CD14-positive monocyte (primary cell): ENCODE measurements around the gene PER2. TPM values are rescaled to one million over a fixed set of nuclear protein-coding genes. Genes with fewer than 3 reads are reported as not detected.

Experiments used
- DNase-seq, 3 donors: peaks; one replicate each; pipeline ENCODE4 v3.0.0-alpha.2; 2011 to 2022
- H2AFZ ChIP-seq: 2 replicates; pipeline ENCODE4 v1.6.0; 2012; ENCODE audit warnings: mild to moderate bottlenecking, low read depth, low read length, inconsistent platforms; ENCODE audit not compliant: insufficient read depth, poor library complexity, severe bottlenecking
- H3K27ac ChIP-seq, 2 donors: 1 replicate in 1 of 2; 2 replicates in 1 of 2; pipeline ENCODE4 v1.5.1; 2012 to 2013; ENCODE audit warnings: low read length in 2 of 2, control low read depth in 1 of 2, inconsistent platforms in 1 of 2, low read depth in 1 of 2, mild to moderate bottlenecking in 1 of 2
- H3K27me3 ChIP-seq, 2 donors: one replicate each; pipeline versions ENCODE4 v1.6.0 to v1.6.1; 2011 to 2013; ENCODE audit warnings: low read length in 2 of 2; ENCODE audit not compliant: control insufficient read depth in 2 of 2, insufficient read depth in 2 of 2
- H3K36me3 ChIP-seq, 2 donors: replicated peaks in 1 of 2; 1 replicate in 1 of 2; 2 replicates in 1 of 2; pipeline versions ENCODE4 v1.5.1 to v1.6.1; 2012 to 2013; ENCODE audit warnings: low read length in 2 of 2, control low read depth in 1 of 2, inconsistent platforms in 1 of 2, mild to moderate bottlenecking in 1 of 2; ENCODE audit not compliant: insufficient read depth in 2 of 2, control insufficient read depth in 1 of 2
- H3K4me1 ChIP-seq, 2 donors: 1 replicate in 1 of 2; 2 replicates in 1 of 2; pipeline versions ENCODE4 v1.5.1 to v1.6.1; 2012 to 2013; ENCODE audit warnings: low read length in 2 of 2, control low read depth in 1 of 2, inconsistent platforms in 1 of 2, mild to moderate bottlenecking in 1 of 2, moderate library complexity in 1 of 2; ENCODE audit not compliant: insufficient read depth in 2 of 2, control insufficient read depth in 1 of 2
- H3K4me2 ChIP-seq: replicated peaks from 2 replicates; pipeline ENCODE3; 2012; ENCODE audit warnings: low read length, moderate library complexity, mild to moderate bottlenecking; ENCODE audit not compliant: poor library complexity, severe bottlenecking; ENCODE audit errors: extremely low read depth
- H3K4me3 ChIP-seq, 3 experiments: fragments of 200-600 bp in 1 of 3; sonication (generic) in 1 of 3; replicated peaks in 1 of 3; 1 replicate in 2 of 3; 2 replicates in 1 of 3; pipeline ENCODE4 v1.5.1; 2011 to 2013; ENCODE audit warnings: low read length in 3 of 3, mild to moderate bottlenecking in 3 of 3, control low read depth in 2 of 3, low read depth in 2 of 3, inconsistent platforms in 1 of 3, moderate library complexity in 1 of 3
- H3K79me2 ChIP-seq: 2 replicates; pipeline ENCODE4 v1.6.0; 2012; ENCODE audit warnings: mild to moderate bottlenecking, control low read depth, inconsistent platforms, low read length, moderate library complexity; ENCODE audit not compliant: insufficient read depth
- H3K9ac ChIP-seq: 2 replicates; pipeline ENCODE4 v1.6.0; 2017; ENCODE audit warnings: low read length, mild to moderate bottlenecking; ENCODE audit not compliant: insufficient read depth, poor library complexity, severe bottlenecking
- H3K9me3 ChIP-seq, 2 donors: replicated peaks in 1 of 2; 1 replicate in 1 of 2; 2 replicates in 1 of 2; pipeline versions ENCODE4 v1.5.1 to v1.6.1; 2012 to 2013; ENCODE audit warnings: low read length in 2 of 2, control low read depth in 1 of 2; ENCODE audit not compliant: control insufficient read depth in 1 of 2, insufficient read depth in 1 of 2
- H4K20me1 ChIP-seq: 2 replicates; pipeline ENCODE4 v1.6.0; 2012; ENCODE audit warnings: mild to moderate bottlenecking, low read length, control low read depth, moderate library complexity; ENCODE audit not compliant: insufficient read depth
- H3K27ac Mint-ChIP-seq, 7 donors: one replicate each; pipeline ENCODE4 v1.8.0; 2020; ENCODE audit warnings: mild to moderate bottlenecking in 7 of 7, mixed read lengths in 7 of 7, moderate library complexity in 6 of 7, inconsistent platforms in 2 of 7
- H3K27me3 Mint-ChIP-seq, 3 donors: one replicate each; pipeline ENCODE4 v1.8.0; 2021 to 2022; ENCODE audit warnings: low read depth in 3 of 3, mild to moderate bottlenecking in 3 of 3, mixed read lengths in 3 of 3, moderate library complexity in 3 of 3, inconsistent platforms in 1 of 3
- H3K36me3 Mint-ChIP-seq, 2 donors: one replicate each; pipeline ENCODE4 v1.8.0; 2020; ENCODE audit warnings: mixed read lengths in 2 of 2, inconsistent platforms in 1 of 2, mild to moderate bottlenecking in 1 of 2
- H3K4me1 Mint-ChIP-seq: one replicate; pipeline ENCODE4 v1.8.0; 2020; ENCODE audit warnings: mild to moderate bottlenecking, mixed read lengths
- H3K4me3 Mint-ChIP-seq, 2 donors: one replicate each; pipeline ENCODE4 v1.8.0; 2020; ENCODE audit warnings: mild to moderate bottlenecking in 2 of 2, mixed read lengths in 2 of 2, moderate library complexity in 1 of 2
- H3K9me3 Mint-ChIP-seq, 7 donors: one replicate each; pipeline ENCODE4 v1.8.0; 2020 to 2022; ENCODE audit warnings: mixed read lengths in 7 of 7, mild to moderate bottlenecking in 6 of 7, moderate library complexity in 6 of 7, inconsistent platforms in 2 of 7
- WGBS: methylation state at CpG from one replicate; pipeline ENCODE4 v1.1.5; 2013; ENCODE audit warnings: missing lambda C conversion rate; ENCODE audit not compliant: insufficient coverage; 5-methylcytosine and 5-hydroxymethylcytosine counted together
- intact Hi-C, 2 donors: fragments of 100-400 bp; cut with micrococcal nuclease; formaldehyde crosslinking; loops; one replicate each; pipeline versions ENCODE4 v1.15.0 to v1.15.1; 2023
- polyA plus RNA-seq, 3 donors: library from polyadenylated mRNA; depleted of rRNA in 1 of 3; unstranded in 2 of 3; stranded (reverse) in 1 of 3; fragments of 300-500 nt in 2 of 3; fragments of >200 nt in 1 of 3; fragmentation: Illumina TruSeq in 2 of 3; gene quantifications; 1 replicate in 2 of 3; 2 replicates in 1 of 3; pipeline ENCODE4 v1.2.3, GENCODE V29; 2012 to 2021
- TF ChIP-seq, protein P1 (sequence below): fragments of 200-600 bp; IDR thresholded peaks from one replicate; pipeline ENCODE4 v1.8.0; 2022; ENCODE audit warnings: antibody characterized with exemption, mild to moderate bottlenecking

Gene PER2
- polyA plus RNA-seq, 3 donors = 1.6 to 5.6 (median 3.1) TPM

DNA sequence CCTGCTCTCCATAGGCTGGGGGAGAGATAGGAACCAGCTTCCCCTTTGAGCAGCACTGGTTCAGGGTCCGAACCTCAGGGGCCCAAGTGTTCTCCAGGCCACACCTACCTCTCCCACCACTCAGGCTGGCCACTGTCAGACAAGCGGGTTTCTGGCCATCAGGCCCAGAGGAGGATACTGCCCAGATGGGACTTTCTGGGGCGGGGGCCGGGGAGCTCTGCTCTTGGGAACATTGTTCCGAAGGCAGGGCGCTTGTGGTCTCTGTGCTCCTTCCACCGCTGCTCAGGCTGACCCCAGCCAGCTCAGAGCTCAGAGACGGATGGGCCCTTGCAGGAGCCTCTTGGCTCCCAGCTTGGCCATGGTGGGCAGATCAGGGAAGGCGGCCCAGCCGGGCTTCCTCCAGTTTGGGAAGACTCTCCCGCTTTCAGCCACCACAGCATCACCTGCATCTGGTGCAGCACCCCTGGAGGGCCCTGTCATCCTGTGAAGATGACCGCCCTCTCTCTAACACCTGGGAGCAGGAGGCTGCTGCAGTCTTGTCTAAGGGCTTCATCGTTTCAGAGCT, 26.7 kb upstream of the PER2 start:
- 95% methylated on average over 12 of the region's 13 CpGs for whole genome bisulfite sequencing
- TF ChIP-seq, protein P1, sequence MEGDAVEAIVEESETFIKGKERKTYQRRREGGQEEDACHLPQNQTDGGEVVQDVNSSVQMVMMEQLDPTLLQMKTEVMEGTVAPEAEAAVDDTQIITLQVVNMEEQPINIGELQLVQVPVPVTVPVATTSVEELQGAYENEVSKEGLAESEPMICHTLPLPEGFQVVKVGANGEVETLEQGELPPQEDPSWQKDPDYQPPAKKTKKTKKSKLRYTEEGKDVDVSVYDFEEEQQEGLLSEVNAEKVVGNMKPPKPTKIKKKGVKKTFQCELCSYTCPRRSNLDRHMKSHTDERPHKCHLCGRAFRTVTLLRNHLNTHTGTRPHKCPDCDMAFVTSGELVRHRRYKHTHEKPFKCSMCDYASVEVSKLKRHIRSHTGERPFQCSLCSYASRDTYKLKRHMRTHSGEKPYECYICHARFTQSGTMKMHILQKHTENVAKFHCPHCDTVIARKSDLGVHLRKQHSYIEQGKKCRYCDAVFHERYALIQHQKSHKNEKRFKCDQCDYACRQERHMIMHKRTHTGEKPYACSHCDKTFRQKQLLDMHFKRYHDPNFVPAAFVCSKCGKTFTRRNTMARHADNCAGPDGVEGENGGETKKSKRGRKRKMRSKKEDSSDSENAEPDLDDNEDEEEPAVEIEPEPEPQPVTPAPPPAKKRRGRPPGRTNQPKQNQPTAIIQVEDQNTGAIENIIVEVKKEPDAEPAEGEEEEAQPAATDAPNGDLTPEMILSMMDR = no peak
- H3K4me3 ChIP-seq = no peak overlapping the region
- peaks cover 3 to 13% (median 5%) of the 10 kb centered on the region in 7 donors for H3K9me3 Mint-ChIP-seq
- no peak overlapping the region for H3K27ac Mint-ChIP-seq
- peaks cover 6% of the 10 kb centered on the region for H3K4me1 Mint-ChIP-seq
- H3K79me2 ChIP-seq = no peaks in the 10 kb centered on the region
- H3K9ac ChIP-seq = no peak overlapping the region
- intact Hi-C loops = no loop called here
- peaks cover 21 to 43% (median 33%) of the 10 kb centered on the region in 3 donors for H3K27me3 Mint-ChIP-seq
- no peak overlapping the region for H3K27ac ChIP-seq
- no peaks in the 10 kb centered on the region for H3K9me3 ChIP-seq
- no peaks in the 10 kb centered on the region for H3K36me3 ChIP-seq
- no peaks in the 10 kb centered on the region for H4K20me1 ChIP-seq
- H2AFZ ChIP-seq = no peak overlapping the region
- no peak for DNase-seq
- H3K4me1 ChIP-seq = peaks cover 4 to 5% of the 10 kb centered on the region in 2 donors
- H3K36me3 Mint-ChIP-seq = no peaks in the 10 kb centered on the region
- no peak overlapping the region for H3K4me2 ChIP-seq
- H3K4me3 Mint-ChIP-seq = no peak overlapping the region
- H3K27me3 ChIP-seq = peaks cover 3 to 15% of the 10 kb centered on the region in 2 donors

DNA sequence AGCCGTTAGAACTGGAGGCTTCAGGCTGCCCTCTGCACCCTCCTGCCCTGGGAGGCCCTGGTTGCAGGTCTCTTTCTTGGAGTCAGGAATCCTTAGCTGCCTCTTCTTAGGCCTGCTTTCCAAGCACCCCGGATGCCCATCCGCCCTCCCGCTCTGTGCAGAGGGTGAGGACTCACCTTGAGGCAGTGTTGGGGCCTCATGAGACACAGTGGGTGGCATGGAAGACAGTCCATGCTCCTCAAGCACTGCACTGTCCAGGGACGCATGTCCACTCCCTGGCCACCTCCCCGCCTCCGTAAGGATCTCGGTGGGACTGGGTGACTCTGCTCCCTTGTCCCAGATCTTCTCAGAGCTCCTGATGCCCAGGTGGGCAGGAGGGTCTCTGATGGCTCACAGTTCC, 26.2 kb upstream of the PER2 start:
- Histone ChIP-seq H3K9ac (no peak overlapping the region), H3K4me3 (no peak overlapping the region), H3K79me2 (no peaks in the 10 kb centered on the region), H3K4me1 (peaks cover 0 to under 1% of the 10 kb centered on the region in 2 donors), H2AFZ (no peak overlapping the region), H3K4me2 (no peak overlapping the region), H4K20me1 (no peaks in the 10 kb centered on the region), H3K9me3 (no peaks in the 10 kb centered on the region), H3K27ac (no peak overlapping the region), H3K36me3 (no peaks in the 10 kb centered on the region), H3K27me3 (peaks cover 0 to 10% of the 10 kb centered on the region in 2 donors)
- Mint-ChIP-seq H3K4me1 (peaks cover under 1% of the 10 kb centered on the region), H3K4me3 (no peak overlapping the region), H3K27ac (no peak overlapping the region), H3K36me3 (no peaks in the 10 kb centered on the region), H3K27me3 (peaks cover 17 to 41% (median 27%) of the 10 kb centered on the region in 3 donors), H3K9me3 (peaks cover 3 to 13% (median 5%) of the 10 kb centered on the region in 7 donors)
- intact Hi-C loops = no loop called here
- 100% methylated on average over 8 of the region's 8 CpGs for WGBS
- DNase-seq = no peak
- TF ChIP-seq, protein P1 = no peak
